ENCODE measurements around the gene MCC.

DNA sequence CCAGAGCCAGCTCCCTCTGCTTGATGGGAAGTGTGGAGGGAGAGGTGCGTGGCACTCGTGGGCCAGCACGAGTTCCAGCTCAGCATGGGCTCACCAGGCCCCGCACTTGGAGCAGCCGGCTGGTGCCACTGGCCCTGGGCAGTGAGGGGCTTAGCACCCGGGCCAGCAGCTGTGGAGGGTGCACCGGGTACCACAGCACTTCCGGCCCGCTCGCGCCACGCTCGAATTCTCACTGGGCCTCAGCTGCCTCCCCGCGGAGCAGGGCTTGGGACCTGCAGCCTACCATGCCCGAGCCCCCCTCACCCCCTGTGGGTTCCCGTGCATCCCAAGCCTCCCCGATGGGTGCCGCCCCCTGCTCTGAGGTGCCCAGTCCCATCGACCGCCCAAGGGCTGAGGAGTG is 413.2 kb downstream of the MCC start:
- TF ChIP-seq, protein P1, sequence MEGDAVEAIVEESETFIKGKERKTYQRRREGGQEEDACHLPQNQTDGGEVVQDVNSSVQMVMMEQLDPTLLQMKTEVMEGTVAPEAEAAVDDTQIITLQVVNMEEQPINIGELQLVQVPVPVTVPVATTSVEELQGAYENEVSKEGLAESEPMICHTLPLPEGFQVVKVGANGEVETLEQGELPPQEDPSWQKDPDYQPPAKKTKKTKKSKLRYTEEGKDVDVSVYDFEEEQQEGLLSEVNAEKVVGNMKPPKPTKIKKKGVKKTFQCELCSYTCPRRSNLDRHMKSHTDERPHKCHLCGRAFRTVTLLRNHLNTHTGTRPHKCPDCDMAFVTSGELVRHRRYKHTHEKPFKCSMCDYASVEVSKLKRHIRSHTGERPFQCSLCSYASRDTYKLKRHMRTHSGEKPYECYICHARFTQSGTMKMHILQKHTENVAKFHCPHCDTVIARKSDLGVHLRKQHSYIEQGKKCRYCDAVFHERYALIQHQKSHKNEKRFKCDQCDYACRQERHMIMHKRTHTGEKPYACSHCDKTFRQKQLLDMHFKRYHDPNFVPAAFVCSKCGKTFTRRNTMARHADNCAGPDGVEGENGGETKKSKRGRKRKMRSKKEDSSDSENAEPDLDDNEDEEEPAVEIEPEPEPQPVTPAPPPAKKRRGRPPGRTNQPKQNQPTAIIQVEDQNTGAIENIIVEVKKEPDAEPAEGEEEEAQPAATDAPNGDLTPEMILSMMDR (IDR thresholded peaks at IDR 0.05) = no peak
- TF ChIP-seq POLR2A (IDR thresholded peaks at IDR 0.05) = no peak

All from thyroid gland (tissue), 4 donors.